Activated CD8-positive, alpha-beta memory T cell treated with anti-CD3 and anti-CD28 coated beads for 36 hours (primary cell): ENCODE measurements around the gene FCGR1A. TPM values are rescaled to one million over a fixed set of nuclear protein-coding genes. Genes with fewer than 3 reads are reported as not detected.
"Not testable (repeated sequence)": the region's sequence is repeated elsewhere in the genome, so short reads cannot be mapped to it uniquely, and the experiment has no call there.

Source experiments
- CTCF ChIA-PET: fragments of 350-600 bp; sonication (Branson Sonifier 250); formaldehyde crosslinking; loops from one replicate; lab custom pipeline; 2021; ENCODE audit warnings: antibody characterized with exemption; lab: Charles Lee
- POLR2A ChIA-PET: fragments of 350-600 bp; sonication (Branson Sonifier 250); formaldehyde crosslinking; loops from one replicate; lab custom pipeline; 2021; ENCODE audit warnings: antibody characterized with exemption; lab: Charles Lee
- total RNA-seq, 2 experiments: library from RNA; stranded (reverse); gene quantifications; one replicate each; pipeline ENCODE4 v1.2.3, GENCODE V29; 2021

Gene FCGR1A
- total RNA-seq, 2 experiments from 2014 or later: not detected

- POLR2A ChIA-PET, CTCF ChIA-PET: not testable (repeated sequence)
Observed at GRCh38 chr1:149775510-149776147, 6.9 kb upstream of the FCGR1A start.

DNA sequence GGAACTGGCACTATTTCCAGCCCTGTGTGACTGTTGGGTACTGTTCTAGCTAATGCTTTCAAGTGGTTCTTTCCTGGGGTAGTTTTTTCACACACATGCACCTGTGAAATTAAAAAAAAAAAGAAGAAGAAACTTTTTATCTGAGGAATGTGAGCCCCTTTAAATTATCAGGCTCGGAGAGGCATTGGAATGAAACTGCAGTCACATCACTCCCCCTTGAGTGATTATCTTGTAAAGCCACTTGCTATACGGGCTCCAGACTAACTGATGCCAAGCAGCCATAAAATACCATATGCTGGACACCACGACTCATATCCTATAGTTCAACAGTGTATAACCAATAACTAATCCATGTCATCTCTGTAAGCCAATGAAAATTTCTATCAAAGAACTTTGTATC is 5.4 kb upstream of the FCGR1A start:
- CTCF ChIA-PET, POLR2A ChIA-PET: not testable (repeated sequence)

- POLR2A ChIA-PET, CTCF ChIA-PET: not testable (repeated sequence)
Observed at GRCh38 chr1:149778313-149778712, 4.2 kb upstream of the FCGR1A start.

DNA sequence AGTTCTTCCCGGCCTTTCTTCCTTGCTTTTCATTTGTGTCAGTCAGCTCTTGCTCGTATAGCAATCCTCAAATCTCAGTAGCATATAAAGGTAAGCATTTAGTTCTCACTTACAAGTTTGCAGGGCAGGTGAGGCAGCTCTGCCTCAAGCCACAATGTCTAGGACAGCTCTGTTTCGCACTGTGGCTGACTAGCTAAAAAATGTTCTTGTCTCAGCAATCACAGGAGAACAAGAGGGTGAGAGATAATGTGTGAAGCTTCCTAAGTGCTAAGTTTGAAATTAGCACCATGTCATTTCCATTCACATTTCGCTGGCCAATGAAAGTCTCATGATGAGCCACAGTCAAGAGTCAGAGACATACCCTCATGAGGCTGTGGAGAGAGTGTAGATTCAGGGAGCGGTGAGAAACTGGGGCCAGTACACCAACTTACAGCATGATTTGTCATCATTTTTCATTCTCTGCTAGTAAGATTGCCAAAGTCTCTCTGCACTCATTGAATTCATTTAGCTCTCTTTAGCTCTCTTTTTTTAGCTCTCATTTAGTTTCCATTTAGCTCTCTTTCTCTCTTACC is 995 bp upstream of the FCGR1A start:
- CTCF ChIA-PET, POLR2A ChIA-PET: not testable (repeated sequence)

DNA sequence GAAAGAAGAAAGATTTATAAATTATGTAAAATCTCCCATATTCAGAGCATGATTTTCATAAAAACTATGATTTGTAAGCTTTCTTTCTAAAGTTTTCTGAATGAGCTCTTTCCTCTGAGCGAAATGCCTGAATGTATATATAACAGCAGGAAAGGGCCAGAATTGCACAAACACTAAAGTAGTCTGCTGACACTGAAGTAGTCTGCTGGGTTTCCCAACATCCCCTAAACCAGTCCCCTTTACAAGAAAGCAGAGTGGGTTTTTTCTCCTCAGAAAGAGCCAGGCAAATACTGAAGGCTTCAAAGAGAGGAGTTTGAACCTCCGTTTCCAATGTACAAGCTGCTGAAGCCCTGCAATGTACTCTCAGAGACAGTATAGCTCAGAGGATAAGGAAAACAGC is 795 bp downstream of the FCGR1A start:
- POLR2A ChIA-PET, CTCF ChIA-PET: not testable (repeated sequence)

GRCh38 chr1:149783868-149784267 is 1.4 kb downstream of the FCGR1A start:
- CTCF ChIA-PET, POLR2A ChIA-PET: not testable (repeated sequence)

GRCh38 chr1:149787688-149788451 is 5.4 kb downstream of the FCGR1A start:
- CTCF ChIA-PET, POLR2A ChIA-PET: not testable (repeated sequence)

DNA sequence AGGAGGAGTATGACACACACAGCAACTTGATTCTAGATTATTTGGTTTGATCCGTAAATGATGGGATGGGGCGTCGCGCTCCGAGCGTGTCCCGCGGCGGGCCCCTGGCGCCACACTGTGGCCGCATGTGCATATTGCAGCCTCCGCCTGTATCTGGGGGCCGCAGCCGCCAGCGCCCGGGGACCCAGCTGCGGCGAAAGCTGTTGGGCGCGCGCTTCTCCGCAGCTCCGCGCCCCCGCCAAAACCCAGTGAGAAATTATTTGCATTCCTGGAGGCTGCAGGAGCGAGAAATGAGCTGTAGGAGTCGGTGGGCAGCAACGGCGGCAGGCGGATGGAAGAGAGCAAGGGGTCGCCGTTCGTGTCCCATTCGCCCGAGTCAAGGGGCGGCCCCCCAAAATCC is 10.0 kb downstream of the FCGR1A start:
- POLR2A ChIA-PET, CTCF ChIA-PET: not testable (repeated sequence)

- POLR2A ChIA-PET, CTCF ChIA-PET: not testable (repeated sequence)
Observed at GRCh38 chr1:149792912-149793515, 10.5 kb downstream of the FCGR1A start.

DNA sequence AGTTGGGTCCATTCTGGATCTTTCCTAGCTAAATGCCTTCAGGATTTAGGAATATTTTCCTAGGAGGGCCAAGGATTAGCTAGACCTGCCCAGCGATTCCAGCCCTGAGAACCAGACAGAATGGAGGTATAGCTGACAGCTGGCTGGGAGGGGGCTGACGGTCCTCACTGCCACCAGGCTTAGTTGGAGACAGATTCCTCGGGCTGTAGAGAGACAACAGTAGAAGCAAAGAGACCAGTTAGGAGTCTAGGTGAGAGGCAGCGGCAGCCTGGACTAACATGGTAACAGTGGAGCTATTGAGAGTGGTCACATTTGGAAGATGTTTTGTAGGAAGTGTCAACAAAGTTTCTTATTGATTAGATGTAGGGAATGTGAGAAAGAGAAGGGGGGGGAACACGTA is 11.4 kb downstream of the FCGR1A start:
- POLR2A ChIA-PET, CTCF ChIA-PET: not testable (repeated sequence)

DNA sequence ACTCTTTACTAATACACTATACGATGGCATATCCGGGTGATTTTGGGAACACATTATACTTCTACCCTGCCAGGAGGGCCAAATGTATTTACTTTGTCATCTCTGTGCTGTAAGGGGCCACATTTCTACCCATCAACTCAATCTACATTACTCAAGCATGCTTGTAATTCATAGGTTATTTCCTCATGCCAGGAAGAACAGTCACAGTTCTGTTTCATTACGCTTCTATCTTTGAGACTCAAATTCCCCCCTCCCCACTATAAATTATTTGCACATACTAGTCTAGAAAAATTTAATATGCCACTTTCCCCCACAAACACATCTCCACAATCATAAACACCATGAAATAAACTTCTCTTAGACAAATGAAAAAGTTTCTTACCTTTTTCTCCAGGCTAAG is 19.1 kb downstream of the FCGR1A start:
- CTCF ChIA-PET, POLR2A ChIA-PET: not testable (repeated sequence)

GRCh38 chr1:149804417-149805080 is 22.1 kb downstream of the FCGR1A start:
- POLR2A ChIA-PET, CTCF ChIA-PET: not testable (repeated sequence)

- CTCF ChIA-PET, POLR2A ChIA-PET: not testable (repeated sequence)
Observed at GRCh38 chr1:149810697-149811405, 28.4 kb downstream of the FCGR1A start.

- POLR2A ChIA-PET, CTCF ChIA-PET: not testable (repeated sequence)
Observed at GRCh38 chr1:149811514-149811889, 29.0 kb downstream of the FCGR1A start.

GRCh38 chr1:149811890-149812829 is 29.7 kb downstream of the FCGR1A start:
- POLR2A ChIA-PET, CTCF ChIA-PET: not testable (repeated sequence)

DNA sequence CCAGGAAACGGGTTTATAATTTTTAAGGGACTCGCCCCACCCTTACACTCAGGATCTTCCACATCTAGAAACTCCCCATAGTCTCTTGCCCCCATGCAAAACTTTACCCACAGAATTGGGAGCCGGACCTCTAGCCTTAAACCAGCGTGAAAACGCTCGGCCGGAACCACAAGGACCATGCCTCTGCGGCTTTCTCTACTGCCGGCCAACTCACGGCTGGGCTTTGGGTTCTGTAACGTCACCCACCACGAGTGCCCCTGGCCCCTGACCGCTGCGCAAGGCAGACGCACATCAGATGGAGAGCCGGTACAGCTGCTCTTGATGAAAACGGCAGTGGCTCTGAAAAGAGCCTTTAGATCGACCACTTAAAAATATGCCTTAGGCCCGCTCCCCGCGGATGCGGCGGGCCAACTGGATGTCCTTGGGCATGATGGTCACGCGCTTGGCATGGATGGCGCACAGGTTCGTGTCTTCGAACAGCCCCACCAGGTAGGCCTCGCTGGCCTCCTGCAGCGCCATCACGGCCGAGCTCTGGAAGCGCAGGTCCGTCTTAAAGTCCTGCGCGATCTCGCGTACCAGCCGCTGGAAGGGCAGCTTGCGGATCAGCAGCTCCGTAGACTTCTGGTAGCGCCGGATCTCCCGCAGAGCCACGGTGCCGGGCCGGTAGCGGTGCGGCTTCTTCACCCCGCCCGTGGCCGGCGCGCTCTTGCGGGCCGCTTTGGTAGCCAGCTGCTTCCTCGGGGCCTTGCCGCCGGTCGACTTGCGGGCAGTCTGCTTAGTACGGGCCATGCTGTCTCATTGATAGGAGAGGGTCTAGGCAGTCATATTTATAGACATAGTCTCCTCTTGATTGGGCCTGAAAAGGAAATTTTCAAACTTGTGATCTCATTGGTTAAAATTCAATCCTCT is 30.7 kb downstream of the FCGR1A start:
- CTCF ChIA-PET, POLR2A ChIA-PET: not testable (repeated sequence)

GRCh38 chr1:149820387-149820786 is 37.9 kb downstream of the FCGR1A start:
- POLR2A ChIA-PET, CTCF ChIA-PET: not testable (repeated sequence)
